Choroid plexus epithelial cell (primary cell): ENCODE measurements around the gene SLC49A4.

ENCODE experiments used
- DNase-seq: peaks from one replicate; pipeline ENCODE4 v3.0.0-alpha.2; 2010; ENCODE audit warnings: low read depth
- H3K4me3 ChIP-seq: 2 replicates; pipeline ENCODE4 v1.5.1; 2011; ENCODE audit warnings: low read depth, mild to moderate bottlenecking, control low read depth, low read length, moderate library complexity
- CTCF ChIP-seq: conservative IDR thresholded peaks from 2 replicates; pipeline ENCODE4 v1.5.1; 2011; ENCODE audit warnings: low read depth, mild to moderate bottlenecking, control low read depth, inconsistent platforms, low read length, moderate library complexity

The SLC49A4 gene

GRCh38 chr3:122858373-122858772, 63.5 kb downstream of the SLC49A4 start:
- peak; percentile 70 for DNase-seq
- no peak overlapping the region for H3K4me3 ChIP-seq
- TF ChIP-seq CTCF = peak; percentile 57

GRCh38 chr3:122859021-122859805, 64.3 kb downstream of the SLC49A4 start:
- H3K4me3 ChIP-seq = no peak overlapping the region
- no peak for TF ChIP-seq CTCF
- DNase-seq = no peak

- TF ChIP-seq CTCF = no peak
- DNase-seq = no peak
- no peak overlapping the region for H3K4me3 ChIP-seq
Observed at GRCh38 chr3:122862381-122862780, 67.5 kb downstream of the SLC49A4 start.

- H3K4me3 ChIP-seq = no peak overlapping the region
- TF ChIP-seq CTCF = no peak
- no peak for DNase-seq
Observed at GRCh38 chr3:122864498-122864897, 69.6 kb downstream of the SLC49A4 start.

- no peak for DNase-seq
- no peak for TF ChIP-seq CTCF
Observed at GRCh38 chr3:122868322-122868721, 73.5 kb downstream of the SLC49A4 start.

GRCh38 chr3:122873741-122874515, 79.1 kb downstream of the SLC49A4 start:
- no peak for TF ChIP-seq CTCF
- DNase-seq = no peak
- no peak overlapping the region for H3K4me3 ChIP-seq

More at GRCh38 chr3:122868322-122868721, 73.5 kb downstream of the SLC49A4 start:
- H3K4me3 ChIP-seq = no peak overlapping the region
